Measurements from ENCODE around the gene CYGB. TPM values are rescaled to one million over a fixed set of nuclear protein-coding genes. Genes with fewer than 3 reads are reported as not detected.
A peak's percentile ranks its signal among the peaks of the same experiment; 100 is the strongest.

CYGB gene
- total and polyA plus RNA-seq, 10 of the 15 experiments (the other 5 are each of a cell fraction or from before 2014, with no cell fraction given): 0.34 TPM; not detected in 9

GRCh38 chr17:76528156-76528527, 9.4 kb downstream of the CYGB start:
- ATAC-seq (peak; percentile 76), DNase-seq (ENCODE audit: low read depth, low spot score) (no peak), FAIRE-seq (no peak)
- Histone ChIP-seq H3K27ac (ENCODE audit: control insufficient read depth, insufficient read depth) (peak overlapping the region; percentile 73), H2AFZ (ENCODE audit: control insufficient read depth, low read depth, low read length) (peak overlapping the region; percentile 82), H3K9ac (ENCODE audit: control insufficient read depth, insufficient read depth, low read length) (peak overlapping the region; percentile 53), H3K9me3 (replicated peaks; ENCODE audit: control insufficient read depth, insufficient read depth, low read length) (no peaks in the 10 kb centered on the region), H3K79me2 (ENCODE audit: control insufficient read depth, insufficient read depth, low read length) (no peaks in the 10 kb centered on the region), H3K4me2 (ENCODE audit: control insufficient read depth, insufficient read depth) (peak overlapping the region; percentile 76), H4K20me1 (ENCODE audit: control insufficient read depth, insufficient read depth) (no peaks in the 10 kb centered on the region), H3K36me3 (ENCODE audit: control insufficient read depth in 2 of 2, insufficient read depth in 2 of 2, low read length in 1 of 2) (no peaks in the 10 kb centered on the region), H3K4me3 (peak overlapping the region; percentile 50; the same call in 1 of the 2 replicates), H3K27me3 (replicated peaks in 1 of 2; ENCODE audit: control insufficient read depth in 2 of 2, insufficient read depth in 2 of 2, low read length in 1 of 2) (no peaks in the 10 kb centered on the region), H3K4me1 (ENCODE audit: control insufficient read depth, insufficient read depth, low read length) (peaks cover 12% of the 10 kb centered on the region)
- in situ Hi-C loops (cut with MboI): no loop called here
- 3% methylated on average over 15 of the region's 15 CpGs for WGBS (ENCODE audit: insufficient coverage, insufficient replicate concordance, low lambda C conversion rate, missing lambda C conversion rate)
- BruUV-seq (replicated peaks): no TSS peak
- SMC1A ChIA-PET (ENCODE audit: uncharacterized antibody, unreplicated experiment): interaction anchor here (0.6 to 2.8 kb wide), 16 partner anchors 12 to 539 kb away, joined by 3 to 16 read pairs (median 3); no protein-coding TSS in a partner anchor
- POLR2A ChIA-PET: interaction anchor here (0.7 to 2.1 kb wide), 5 partner anchors 23 to 1438 kb away, joined by 3 to 13 read pairs (median 5); no protein-coding TSS in a partner anchor
- TF ChIP-seq ZZZ3 (IDR thresholded peaks at IDR 0.05; ENCODE audit: control insufficient read depth, insufficient read length, low read depth) (no peak), MXI1 (IDR thresholded peaks at IDR 0.05; ENCODE audit: low read depth, low read length) (no peak), E2F8 (IDR thresholded peaks at IDR 0.05; ENCODE audit: low read depth, partially characterized antibody) (no peak), KLF5 (IDR thresholded peaks at IDR 0.05; ENCODE audit: partially characterized antibody) (no peak), REST (IDR thresholded peaks at IDR 0.05; ENCODE audit: low read depth, low read length) (no peak), CHD2 (IDR thresholded peaks at IDR 0.05; ENCODE audit: borderline replicate concordance, low read depth, low read length) (0 out of 2 replicates have a peak, but pooled peaks have one; percentile 21), MEF2B (IDR thresholded peaks at IDR 0.05; ENCODE audit: partially characterized antibody, poor library complexity, severe bottlenecking) (peak; percentile 63), MYC (IDR thresholded peaks at IDR 0.05; ENCODE audit: insufficient read depth, insufficient read length, insufficient replicate concordance, low read length, severe bottlenecking) (no peak), SP1 (IDR thresholded peaks at IDR 0.05; ENCODE audit: low read depth, low read length) (no peak), FOS (IDR thresholded peaks at IDR 0.05; ENCODE audit: borderline replicate concordance, extremely low read depth, insufficient read length) (no peak), YY1 (IDR thresholded peaks at IDR 0.05; ENCODE audit: low read depth, low read length) (no peak), JUND (IDR thresholded peaks at IDR 0.05; ENCODE audit: low read depth, low read length) (no peak), SPI1 (IDR thresholded peaks at IDR 0.05; ENCODE audit: borderline replicate concordance, insufficient read depth, low read depth, low read length) (no peak), SMAD1 (IDR thresholded peaks at IDR 0.05; ENCODE audit: low read depth, partially characterized antibody) (no peak)
- RAD21 ChIA-PET (ENCODE audit: unreplicated experiment): interaction anchor here (0.5 to 2.5 kb wide), 19 partner anchors 12 to 707 kb away, joined by 3 to 20 read pairs (median 4); partner anchors contain the start of gene PRCD
- CTCF ChIA-PET: interaction anchor here (0.6 to 4.0 kb wide), 19 partner anchors 12 to 1355 kb away, joined by 3 to 41 read pairs (median 5); partner anchors contain the start of genes PRCD and ST6GALNAC2
- intact Hi-C loops (cut with micrococcal nuclease; ENCODE audit: unreplicated experiment): no loop called here
